K562 (cell line): Measurements from ENCODE around the gene HRCT1. TPM values are rescaled to one million over a fixed set of nuclear protein-coding genes. Genes with fewer than 3 reads are reported as not detected.

ENCODE experiments used
- BHLHE40 ChIP-seq: IDR thresholded peaks from 2 replicates; pipeline ENCODE4 v1.6.1; 2011; ENCODE audit warnings: low read length, improper control_type of control experiment
- DMBX1 ChIP-seq: fragments of 250-450 bp; sonication (Bioruptor Pico); IDR thresholded peaks from 2 replicates; pipeline ENCODE4 v1.8.0; 2022; ENCODE audit warnings: inconsistent platforms, mild to moderate bottlenecking, moderate library complexity, borderline replicate concordance
- POLR2A ChIP-seq: fragments of 450-650 bp; conservative IDR thresholded peaks from 2 replicates; pipeline ENCODE4 v1.6.1; 2016
- USF1 ChIP-seq: sonication (generic); formaldehyde crosslinking; IDR thresholded peaks from 2 replicates; pipeline ENCODE4 v1.9.0; 2022; ENCODE audit warnings: mild to moderate bottlenecking, missing genetic modification reagents
- ZNF140 ChIP-seq: fragments of 250-450 bp; sonication (Bioruptor Pico); IDR thresholded peaks from 2 replicates; pipeline ENCODE4 v1.8.0; 2021; ENCODE audit warnings: moderate library complexity, mild to moderate bottlenecking, inconsistent platforms
- ZNF318 ChIP-seq, 2 experiments: fragments of 450-650 bp; IDR thresholded peaks; 2 replicates each; pipeline ENCODE4 v1.6.1; 2016; ENCODE audit warnings: mild to moderate bottlenecking in 2 of 2, borderline replicate concordance in 1 of 2, low read depth in 1 of 2, moderate library complexity in 1 of 2
- polyA plus RNA-seq, 8 experiments: library from polyadenylated mRNA; depleted of rRNA in 4 of 8; stranded (reverse) in 5 of 8; unstranded in 3 of 8; fragments of >200 nt; fragmentation: Nextera tagmentation in 2 of 8; fragmentation: Illumina TruSeq in 1 of 8; extraction: Ambion mirVana in 2 of 8; extraction: Trizol in 1 of 8; gene quantifications; 2 replicates each; pipeline versions ENCODE4 v1.2.1 to v1.2.3, GENCODE V29; 2011 to 2014; ENCODE audit warnings: inconsistent platforms in 1 of 8, missing spikeins in 1 of 8
- total RNA-seq, 7 experiments: library from RNA; depleted of rRNA in 6 of 7; stranded (reverse); fragments of >200 nt in 6 of 7; fragmentation: Illumina TruSeq in 2 of 7; extraction: Trizol in 2 of 7; gene quantifications; 2 replicates each; pipeline versions ENCODE4 v1.2.1 to v1.2.3, GENCODE V29; 2011 to 2021; ENCODE audit warnings: low replicate concordance in 1 of 7
- TF ChIP-seq, protein P1 (sequence below): fragments of 250-450 bp; sonication (Bioruptor Pico); IDR thresholded peaks from 2 replicates; pipeline ENCODE4 v1.5.0; 2020; ENCODE audit warnings: mild to moderate bottlenecking, borderline replicate concordance

Gene HRCT1
- total and polyA plus RNA-seq, 9 of the 15 experiments (the other 6 are each of a cell fraction or from before 2014, with no cell fraction given), result 0.40 TPM; not detected in 8

GRCh38 chr9:35923598-35923926 is 17.6 kb downstream of the HRCT1 start (continued):
- TF ChIP-seq ZNF318 (IDR thresholded peaks at IDR 0.05; ENCODE audit: borderline replicate concordance in 1 of 2, low read depth in 1 of 2) (no peak), ZNF140 (CRISPR knock-in tag) (no peak), DMBX1 (0 out of 2 replicates have a peak, but pooled peaks have one; percentile 35), POLR2A (peak; percentile 48; the same call in 1 of the 2 replicates), BHLHE40 (no peak), USF1 (no peak)
- TF ChIP-seq, protein P1, sequence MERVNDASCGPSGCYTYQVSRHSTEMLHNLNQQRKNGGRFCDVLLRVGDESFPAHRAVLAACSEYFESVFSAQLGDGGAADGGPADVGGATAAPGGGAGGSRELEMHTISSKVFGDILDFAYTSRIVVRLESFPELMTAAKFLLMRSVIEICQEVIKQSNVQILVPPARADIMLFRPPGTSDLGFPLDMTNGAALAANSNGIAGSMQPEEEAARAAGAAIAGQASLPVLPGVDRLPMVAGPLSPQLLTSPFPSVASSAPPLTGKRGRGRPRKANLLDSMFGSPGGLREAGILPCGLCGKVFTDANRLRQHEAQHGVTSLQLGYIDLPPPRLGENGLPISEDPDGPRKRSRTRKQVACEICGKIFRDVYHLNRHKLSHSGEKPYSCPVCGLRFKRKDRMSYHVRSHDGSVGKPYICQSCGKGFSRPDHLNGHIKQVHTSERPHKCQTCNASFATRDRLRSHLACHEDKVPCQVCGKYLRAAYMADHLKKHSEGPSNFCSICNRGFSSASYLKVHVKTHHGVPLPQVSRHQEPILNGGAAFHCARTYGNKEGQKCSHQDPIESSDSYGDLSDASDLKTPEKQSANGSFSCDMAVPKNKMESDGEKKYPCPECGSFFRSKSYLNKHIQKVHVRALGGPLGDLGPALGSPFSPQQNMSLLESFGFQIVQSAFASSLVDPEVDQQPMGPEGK (CRISPR knock-in tag), result no peak
